CD4-positive, alpha-beta T cell treated with Interleukin-2 at 100 ng/mL for 4 hours (primary cell): Measurements from ENCODE around the gene COG8.
"Not testable (repeated sequence)": the region's sequence is repeated elsewhere in the genome, so short reads cannot be mapped to it uniquely, and the experiment has no call there.

Experiments used
- DNase-seq: peaks from one replicate; pipeline ENCODE4 v3.0.0-alpha.2; 2020; ENCODE audit warnings: low spot score

Gene COG8

GRCh38 chr16:69339289-69340094, at the start of gene COG8, which contains the start of gene NIP7:
Gene COG8, minus strand, starts transcription at chr16:69339564. Its CDS starts 12 bp downstream, at chr16:69339552.
Gene NIP7, plus strand, starts transcription at chr16:69339772. Its CDS starts 58 bp downstream, at chr16:69339830.
- DNase-seq, result peak; percentile 96

DNA sequence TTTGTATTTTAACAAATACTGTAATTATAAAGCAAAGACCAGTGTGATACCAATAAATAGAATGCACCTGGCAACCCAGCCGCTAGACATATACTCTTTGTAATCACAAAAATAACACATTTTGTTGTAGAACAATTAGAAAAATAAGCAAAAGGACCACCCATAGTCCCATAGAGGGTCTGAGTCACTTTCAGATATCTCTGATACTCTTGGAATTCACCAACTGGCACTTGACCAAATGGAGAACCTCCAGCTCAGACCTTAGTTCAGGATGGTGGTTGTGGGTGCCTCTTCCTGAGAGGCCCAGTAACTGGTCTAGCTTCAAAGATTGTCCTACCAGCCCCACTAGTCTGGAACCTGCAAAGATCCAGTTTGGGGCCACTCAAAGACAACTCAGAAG, 47.2 kb upstream of the COG8 start:
- DNase-seq, result no peak

DNA sequence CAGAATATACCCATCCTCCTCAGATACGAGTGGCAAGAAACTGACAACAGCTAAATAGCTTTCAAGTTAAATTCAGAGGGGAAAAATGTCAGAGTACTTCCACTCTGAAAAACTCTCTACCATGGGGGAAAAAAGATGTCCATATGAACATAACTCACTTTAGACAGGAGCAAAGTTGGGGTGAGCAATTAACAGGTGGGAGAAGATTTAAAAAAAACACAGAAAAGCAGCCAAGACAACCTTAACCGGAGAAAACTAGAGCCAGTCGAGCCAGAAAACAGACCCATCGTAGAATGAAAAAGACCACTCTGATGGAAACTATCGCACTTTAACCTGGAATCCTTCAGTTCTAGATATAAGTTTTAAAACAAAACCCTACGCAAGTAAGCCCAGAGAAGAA, 45.6 kb upstream of the COG8 start:
- no peak for DNase-seq

- no peak for DNase-seq
These were observed 43.1 kb upstream of the COG8 start for GRCh38 chr16:69382421-69382820.

GRCh38 chr16:69381231-69381630, 41.9 kb upstream of the COG8 start:
- DNase-seq, result no peak

- peak; percentile 21 for DNase-seq
These were observed 39.4 kb upstream of the COG8 start for GRCh38 chr16:69378760-69379159.

GRCh38 chr16:69378036-69378435, 38.7 kb upstream of the COG8 start:
- no peak for DNase-seq

DNA sequence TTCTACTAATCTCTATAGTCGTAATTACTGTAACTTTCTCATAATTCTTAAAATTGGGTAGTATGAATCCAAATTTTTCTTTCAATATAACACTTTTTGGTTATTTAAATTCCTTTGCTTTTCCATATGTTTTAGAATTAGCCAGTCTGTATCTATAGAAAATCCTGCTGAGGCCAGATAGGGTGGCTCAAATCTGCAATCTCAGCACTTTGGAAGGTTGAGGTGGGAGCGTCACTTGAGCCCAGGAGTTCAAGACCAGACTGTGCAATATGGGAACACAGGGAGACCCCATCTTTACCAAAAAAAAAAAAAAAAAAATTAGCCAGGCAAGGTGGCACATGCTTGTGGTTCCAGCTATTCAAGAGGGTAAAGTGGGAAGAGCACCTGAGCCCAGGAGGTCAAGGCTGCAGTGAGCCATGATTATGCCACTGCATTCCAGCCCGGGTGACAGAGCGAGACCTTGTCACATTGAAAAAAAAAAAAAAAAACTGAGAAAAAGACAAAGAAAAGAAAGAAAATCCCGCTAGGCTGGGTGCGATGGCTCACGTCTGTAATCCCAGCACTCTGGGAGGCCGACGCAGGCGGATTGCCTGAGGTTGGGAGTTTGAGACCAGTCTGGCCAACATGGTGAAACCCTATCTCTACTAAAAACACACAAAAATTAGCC, 37.2 kb upstream of the COG8 start:
- no peak for DNase-seq

- no peak for DNase-seq
These were observed 33.7 kb upstream of the COG8 start for GRCh38 chr16:69373019-69373418.

DNA sequence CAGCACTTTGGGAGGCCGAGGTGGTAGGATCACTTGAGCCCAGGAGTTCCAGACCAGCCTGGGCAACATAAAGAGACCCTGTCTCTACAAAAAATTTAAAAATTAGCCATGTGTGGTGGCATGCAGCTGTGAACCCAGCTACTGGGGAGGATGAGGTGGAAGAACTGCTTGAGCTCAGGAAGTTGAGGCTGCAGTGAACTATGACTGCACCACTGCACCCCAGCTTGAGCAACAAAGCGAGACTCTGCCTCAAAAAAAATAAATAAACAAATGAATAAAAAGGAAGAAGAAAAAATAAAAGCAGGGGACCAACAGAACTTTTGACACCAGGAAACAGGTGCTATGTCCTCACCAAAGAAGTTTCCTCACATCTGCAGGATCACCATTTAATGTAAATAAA, 32.2 kb upstream of the COG8 start:
- DNase-seq, result no peak

GRCh38 chr16:69368866-69369265, 29.5 kb upstream of the COG8 start:
- DNase-seq, result no peak

DNA sequence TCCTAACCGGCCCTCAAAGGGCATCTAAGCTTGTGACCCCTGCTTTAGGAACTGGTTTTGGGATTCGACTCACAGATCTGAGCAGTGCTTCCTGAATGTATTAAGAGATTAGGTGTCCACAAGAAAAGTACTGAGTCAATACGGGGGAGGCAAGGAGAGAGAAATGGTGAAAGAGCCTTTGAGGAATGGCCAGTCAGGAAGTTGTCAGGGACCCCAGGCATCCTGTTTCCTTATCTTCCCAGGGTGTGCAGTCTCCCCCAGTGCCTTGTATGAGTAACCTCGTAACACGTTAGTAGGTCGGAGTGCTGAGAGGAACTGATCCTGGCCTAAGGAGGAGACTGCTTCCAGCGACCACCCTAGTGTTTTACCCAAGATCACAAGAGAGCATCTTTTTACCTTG, 28.6 kb upstream of the COG8 start:
- DNase-seq, result no peak

DNA sequence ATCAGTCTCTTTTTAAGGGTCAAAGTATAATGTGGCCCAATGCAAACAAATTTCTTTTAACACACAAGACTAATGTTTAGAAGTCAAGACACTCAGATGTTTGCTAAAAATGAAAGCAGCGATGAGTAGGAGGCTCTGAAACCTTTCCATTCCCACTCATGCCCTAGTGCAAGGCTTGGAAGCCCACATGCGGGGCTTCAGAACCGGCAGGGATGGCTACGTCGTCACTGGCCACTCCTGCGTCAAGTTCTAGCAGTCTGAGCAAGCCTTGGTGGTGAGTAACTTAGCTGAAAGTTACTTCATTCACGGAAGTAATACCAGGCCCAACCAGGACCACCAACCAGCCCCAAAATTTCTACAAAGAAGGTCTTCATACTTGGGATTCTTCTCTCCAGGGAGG, 27.1 kb upstream of the COG8 start:
- no peak for DNase-seq

GRCh38 chr16:69365901-69366300, 26.5 kb upstream of the COG8 start:
- DNase-seq, result no peak

DNA sequence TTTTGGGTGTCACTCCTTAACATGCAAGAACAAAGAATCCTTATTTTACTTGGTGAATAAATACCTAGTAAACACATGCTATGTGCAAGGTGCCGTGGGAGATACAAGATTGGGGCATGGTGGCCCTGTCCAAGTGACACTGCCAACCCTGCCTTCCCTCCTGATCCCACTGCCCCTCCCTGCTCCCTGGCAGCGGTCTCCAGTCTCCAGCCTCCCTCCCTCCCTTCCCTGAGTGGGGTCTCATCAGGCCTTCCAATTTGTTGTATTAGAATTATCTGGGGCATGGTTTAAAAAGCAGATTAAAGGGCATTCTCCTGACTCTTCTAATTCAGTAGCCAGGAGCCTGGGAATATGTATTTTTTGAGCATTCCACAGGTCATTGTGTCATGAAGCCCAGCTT, 24.7 kb upstream of the COG8 start:
- DNase-seq, result no peak

DNA sequence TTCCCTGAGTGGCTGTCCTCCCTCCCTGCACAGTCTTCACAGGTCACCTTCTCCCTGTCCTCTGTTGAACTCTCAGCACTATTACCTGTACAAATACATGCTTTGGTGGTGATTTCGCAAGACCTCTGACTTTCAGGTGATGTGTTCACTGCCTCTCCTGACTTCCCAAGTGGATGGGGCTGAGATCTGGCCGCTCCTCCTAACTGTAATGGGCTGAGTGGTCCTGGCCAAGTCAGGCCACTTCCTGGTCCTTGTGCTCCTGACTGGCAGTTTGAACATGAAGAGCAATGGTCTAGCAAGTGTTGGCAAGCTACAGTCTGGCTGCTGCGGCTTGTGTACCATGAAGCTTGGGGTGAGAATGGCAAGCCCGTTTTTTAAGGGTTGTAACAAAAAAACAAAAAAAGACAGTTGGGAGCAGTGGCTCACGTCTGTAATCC, 23.9 kb upstream of the COG8 start:
- no peak for DNase-seq

DNA sequence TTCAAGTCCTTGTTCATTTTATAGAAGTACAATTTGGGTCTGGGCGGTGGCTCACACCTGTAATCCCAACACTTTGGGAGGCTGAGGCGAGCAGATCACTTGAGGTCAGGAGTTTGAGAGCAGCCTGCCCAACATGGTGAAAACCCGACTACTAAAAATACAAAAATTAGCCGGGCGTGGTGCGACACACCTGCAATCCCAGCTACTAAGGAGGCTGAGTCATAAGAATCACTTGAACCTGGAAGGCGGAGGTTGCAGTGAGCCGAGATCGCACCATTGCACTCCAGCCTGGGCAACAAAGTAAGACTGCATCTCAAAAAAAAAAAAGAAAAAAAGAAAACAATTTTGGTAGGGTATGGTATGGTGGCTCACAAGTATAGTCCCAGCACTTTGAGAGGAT, 20.7 kb upstream of the COG8 start:
- DNase-seq, result not testable (repeated sequence)

GRCh38 chr16:69351309-69352027, 12.1 kb upstream of the COG8 start, which contains the start of gene TMED6:
Gene TMED6, minus strand, starts transcription at chr16:69351786. Its CDS starts 33 bp downstream, at chr16:69351753.
- DNase-seq, result no peak

- DNase-seq, result no peak
These were observed 11.3 kb upstream of the COG8 start for GRCh38 chr16:69350536-69351133.

- DNase-seq, result no peak
These were observed 10.2 kb upstream of the COG8 start for GRCh38 chr16:69349536-69349935.

DNA sequence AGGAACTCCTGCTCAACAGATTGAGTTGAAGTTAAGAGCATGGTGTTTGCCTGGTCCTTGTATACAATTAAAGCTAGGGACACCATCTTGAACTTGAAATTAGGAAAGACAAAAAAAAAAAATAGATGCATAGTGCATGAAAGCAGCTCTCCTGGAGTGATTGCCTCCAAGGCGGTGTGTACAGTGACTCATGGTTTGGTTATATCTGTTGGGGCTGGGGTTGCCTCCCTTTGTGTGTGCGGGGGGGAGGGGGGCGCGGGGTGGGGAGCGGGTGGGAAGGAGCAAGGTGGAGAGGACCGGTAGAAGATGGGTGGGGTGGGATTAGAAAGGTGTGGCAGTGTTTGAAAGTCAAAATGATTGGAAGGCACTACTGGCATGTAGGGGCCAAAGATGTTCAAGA, 8.9 kb upstream of the COG8 start:
- DNase-seq, result no peak

DNA sequence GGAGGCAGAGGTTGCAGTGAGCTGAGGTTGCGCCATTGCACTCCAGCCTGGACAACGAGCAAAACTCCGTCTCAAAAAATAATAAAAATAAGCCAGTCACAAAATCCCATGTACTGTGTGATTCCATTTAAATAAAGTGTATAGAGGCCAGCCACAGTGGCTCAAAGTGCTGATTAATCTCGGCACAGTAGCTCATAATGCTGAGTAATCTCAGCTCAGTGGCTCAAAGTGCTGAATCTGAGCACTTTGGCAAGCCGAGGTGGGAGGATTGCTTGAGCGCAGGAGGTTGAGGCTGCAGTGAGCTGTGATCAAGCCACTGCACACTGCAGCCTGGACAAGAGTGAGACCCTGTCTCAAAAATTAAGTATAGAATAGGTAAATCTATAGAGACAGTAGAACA, 7.3 kb upstream of the COG8 start:
- no peak for DNase-seq
